Tongue (tissue), 2 donors: Measurements from ENCODE around the gene KRTAP5-2. TPM values are rescaled to one million over a fixed set of nuclear protein-coding genes. Genes with fewer than 3 reads are reported as not detected.
A peak's percentile ranks its signal among the peaks of the same experiment; 100 is the strongest.

Experiments used
- DNase-seq: peaks from one replicate; pipeline ENCODE4 v3.0.0-alpha.2; 2015
- total RNA-seq: library from RNA; depleted of rRNA; stranded (reverse); fragments of >200 nt; gene quantifications from one replicate; pipeline ENCODE4 v1.2.3, GENCODE V29; 2014

The KRTAP5-2 gene
- total RNA-seq, 1 donor from 2014 or later, result not detected

DNA sequence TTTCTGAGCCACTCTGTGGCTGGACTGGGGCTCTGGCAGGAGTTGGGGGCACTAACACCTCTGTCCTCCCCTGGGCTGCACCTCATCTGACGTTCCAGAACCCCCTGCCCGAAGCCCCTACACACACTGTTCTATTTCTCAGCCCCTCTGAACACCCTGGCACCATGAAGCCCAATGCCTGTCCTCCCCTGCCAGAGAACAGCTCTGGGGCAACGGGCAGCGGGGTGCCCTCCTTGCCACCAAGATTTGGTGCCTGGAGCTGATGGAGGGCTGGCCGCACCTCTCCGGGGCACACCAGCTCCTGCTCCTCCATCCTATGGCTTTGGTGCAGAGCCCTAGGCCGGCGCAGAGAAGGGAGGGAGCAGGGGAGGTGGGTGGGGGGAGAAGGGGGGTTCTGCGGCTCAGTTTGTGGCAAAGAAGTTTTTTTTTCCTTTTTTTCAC lies 42.4 kb downstream of the KRTAP5-2 start:
- no peak for DNase-seq

DNA sequence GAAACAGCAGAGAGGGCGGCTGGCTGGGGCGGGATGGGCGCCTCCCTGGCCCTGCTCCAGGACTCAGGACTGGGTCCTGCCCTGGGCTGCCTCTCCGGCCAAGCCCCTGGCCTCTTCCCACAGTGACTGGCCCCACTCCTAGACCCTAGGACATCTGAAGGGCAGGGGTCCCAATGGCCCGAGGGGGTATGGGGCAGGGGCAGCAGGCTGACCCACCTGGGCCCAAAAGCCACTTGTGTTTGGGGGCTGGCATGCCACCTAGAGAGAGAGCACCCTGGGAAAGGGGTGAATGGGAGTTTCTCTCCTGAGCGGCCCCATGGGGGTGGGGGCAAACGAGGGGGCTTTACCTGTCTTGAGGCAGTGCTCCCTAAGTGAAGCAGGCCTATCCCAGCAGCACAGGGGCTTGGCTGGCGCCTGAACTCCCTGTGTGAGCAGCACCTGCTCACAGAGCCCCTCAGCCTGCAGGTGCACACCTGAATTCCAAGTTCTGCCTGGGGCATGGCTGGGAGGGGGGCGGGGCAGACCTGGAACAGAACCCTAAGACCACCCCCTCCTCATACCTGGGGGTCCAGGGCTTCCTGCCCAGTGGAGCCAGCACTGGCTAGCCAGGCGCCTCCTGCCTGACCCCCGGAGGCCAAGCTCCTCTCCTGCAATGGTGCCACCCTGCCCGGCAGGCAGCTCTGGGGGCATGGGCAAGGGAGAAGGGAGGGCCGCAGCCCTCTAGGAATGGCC lies 42.9 kb downstream of the KRTAP5-2 start:
- no peak for DNase-seq

DNA sequence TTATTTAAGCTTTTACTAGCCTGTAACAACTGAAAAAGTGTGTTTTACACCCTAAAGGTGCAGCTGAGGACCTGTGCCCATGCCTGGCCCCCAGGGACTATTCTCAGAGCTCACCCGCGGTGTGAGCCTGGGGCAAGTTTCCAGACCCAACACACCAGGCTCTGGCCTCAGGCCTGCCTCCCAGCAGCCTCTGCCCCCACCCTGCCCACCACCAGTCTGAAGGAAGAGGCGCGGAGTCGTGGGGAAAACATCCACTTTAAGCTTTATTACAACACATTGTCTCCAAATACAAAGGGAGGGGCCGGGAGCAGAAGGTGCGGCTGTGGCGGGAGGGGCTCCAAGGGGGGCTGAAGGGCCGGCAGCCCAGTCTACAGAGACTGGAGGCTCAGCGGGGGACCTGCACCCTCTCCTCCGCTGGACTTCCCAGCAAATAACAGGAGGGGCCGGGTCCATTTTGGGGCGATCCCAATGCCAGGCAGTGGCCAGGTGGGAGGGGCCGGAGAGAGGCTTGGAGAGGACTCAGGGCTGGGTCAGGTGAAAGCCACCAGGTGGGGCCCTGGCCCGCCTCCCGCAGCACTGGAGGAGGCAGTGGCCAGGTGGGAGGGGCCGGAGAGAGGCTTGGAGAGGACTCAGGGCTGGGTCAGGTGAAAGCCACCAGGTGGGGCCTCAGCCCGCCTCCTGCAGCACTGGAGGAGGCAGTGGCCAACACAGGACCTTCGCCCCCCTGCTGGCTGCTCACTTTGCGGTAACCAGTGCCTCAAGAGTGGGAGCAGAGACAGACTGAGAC lies 44.1 kb downstream of the KRTAP5-2 start:
- no peak for DNase-seq

DNA sequence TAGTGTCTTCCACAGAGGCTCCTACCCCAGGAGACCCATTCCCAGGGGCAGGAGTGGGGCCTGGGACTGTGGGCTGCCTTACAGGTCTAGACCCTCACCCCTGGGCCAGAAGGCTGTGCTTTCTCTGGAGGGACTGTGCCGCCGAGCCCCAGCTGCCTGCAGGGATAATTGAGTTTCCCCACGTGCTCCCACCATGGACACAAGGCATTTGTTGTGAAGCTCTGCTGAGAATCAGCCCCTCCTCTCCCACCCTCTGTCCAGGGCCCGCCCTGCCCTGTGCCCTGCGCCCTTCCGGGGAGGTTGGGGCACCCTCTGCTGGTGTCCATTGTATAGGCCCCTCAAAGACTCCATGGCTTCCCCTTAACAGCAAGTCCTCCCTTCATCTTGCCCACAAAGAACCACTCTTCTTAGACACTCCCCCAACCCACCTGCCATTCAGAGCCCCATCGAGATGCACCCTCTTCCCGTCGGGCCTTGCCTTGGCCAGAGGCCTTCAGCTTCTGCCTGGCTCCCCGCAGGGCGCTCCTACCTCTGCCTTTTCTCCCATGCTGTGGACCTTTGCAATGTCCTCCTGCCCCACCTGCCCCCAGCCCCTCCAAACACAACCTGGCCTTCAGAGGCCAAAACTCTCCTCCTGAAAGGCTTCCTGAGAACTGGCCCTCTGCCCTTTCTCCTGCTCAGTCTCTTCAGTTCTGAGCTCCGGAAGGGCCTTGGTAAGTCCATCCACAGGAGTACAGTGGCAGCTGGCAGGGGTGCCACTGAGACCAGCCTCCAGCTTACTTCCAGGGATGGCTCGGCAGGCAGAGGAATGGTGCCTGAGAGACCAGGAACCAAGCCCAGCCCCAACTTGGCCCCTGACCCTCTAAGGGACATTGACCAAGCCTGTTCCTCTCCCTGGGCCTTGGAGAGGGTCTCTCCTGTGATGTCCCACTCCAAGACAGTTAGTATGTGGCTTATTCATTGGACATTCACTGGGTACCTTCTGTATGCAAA lies 48.5 kb downstream of the KRTAP5-2 start:
- peak; percentile 25 for DNase-seq

DNA sequence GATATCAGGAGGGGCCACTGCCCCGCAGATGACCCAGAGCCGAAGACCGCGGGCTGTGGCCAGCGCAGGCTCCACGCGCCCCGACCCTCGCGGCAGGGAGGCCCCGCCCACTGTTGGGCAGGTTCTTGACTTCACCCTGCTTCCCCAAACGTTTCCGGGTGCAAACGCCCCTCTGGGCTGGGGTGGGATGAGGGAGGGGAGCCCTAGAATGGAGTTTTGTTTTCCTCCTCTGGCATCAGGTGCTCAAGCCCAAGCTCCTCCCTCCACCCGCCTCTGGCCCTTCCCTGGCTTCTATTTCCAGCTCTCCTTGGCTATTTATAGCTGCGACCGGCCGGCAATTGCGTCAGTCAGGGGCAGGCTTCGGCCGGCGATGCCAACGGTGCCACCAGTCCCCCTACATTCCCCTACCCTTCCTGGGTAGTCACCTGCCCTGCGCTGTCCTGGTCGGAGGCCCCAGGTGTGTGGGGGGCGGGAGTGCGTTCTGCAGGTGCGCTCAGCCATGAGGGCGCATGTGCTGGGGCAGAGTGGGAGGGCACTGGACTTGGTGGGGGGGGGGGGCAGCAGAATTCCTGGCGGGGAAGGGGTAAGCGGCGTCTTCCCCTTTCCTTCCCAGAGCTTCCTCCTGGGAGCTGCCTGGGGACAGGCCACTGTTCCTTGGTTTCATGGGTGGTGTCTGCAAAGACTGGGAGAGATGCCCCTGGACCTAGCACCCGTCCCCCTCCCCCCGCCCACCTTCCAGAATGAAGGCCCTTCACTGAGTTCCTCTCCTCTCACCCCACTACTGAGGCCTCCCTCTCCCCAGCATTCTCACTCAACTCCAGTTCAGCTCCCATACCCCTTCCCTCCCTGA lies 49.6 kb downstream of the KRTAP5-2 start:
- DNase-seq, result peak; percentile 79

DNA sequence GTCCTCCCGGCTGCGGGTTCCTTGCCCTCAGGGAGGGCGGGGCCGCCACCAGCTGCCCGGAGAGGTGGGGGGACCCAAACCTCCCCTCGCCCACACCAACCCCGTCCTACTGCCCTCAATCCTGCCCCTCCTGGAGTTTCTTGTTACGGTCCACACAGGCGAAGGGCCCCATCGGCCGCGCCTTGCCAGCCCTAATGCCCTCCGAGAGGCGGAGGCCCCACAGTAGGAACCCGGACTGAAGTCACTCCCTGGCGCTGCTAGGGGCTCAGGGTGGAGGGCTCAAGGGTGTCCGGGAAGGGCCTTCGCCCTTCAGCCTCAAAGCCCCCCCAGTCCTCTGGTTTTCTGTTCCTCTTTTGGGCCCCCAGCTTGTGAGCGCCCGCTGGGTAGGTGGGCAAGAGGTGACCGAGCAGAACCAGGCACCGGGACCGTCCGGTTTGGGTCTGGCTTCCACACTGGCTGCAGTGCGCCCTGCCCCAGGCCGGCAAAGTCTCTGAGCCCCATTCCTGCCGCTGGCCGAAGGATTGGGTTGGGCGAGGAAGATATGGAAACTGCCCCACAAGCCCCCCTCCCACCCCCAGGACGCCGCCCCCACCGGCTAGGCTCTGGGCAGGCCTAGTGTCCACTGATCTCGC lies 50.5 kb downstream of the KRTAP5-2 start:
- peak; percentile 60 for DNase-seq

Other genes starting within 250 kb of the KRTAP5-2 start
- 0.41 TPM for gene BRSK2, start 208.4 kb downstream of the KRTAP5-2 start, total RNA-seq
- gene MOB2, start 111.5 kb downstream of the KRTAP5-2 start, total RNA-seq, result 27.1 TPM
- gene DUSP8, start 26.0 kb downstream of the KRTAP5-2 start, total RNA-seq, result 4.5 TPM
- not detected for gene KRTAP5-1, start 13.0 kb downstream of the KRTAP5-2 start, total RNA-seq
- gene KRTAP5-3, start 10.2 kb upstream of the KRTAP5-2 start, total RNA-seq, result not detected
- gene KRTAP5-4, start 23.8 kb upstream of the KRTAP5-2 start, total RNA-seq, result not detected
- gene KRTAP5-5, start 31.5 kb upstream of the KRTAP5-2 start, total RNA-seq, result not detected
- not detected for gene KRTAP5-6, start 98.9 kb upstream of the KRTAP5-2 start, total RNA-seq
- 0.31 TPM for gene IFITM10, start 152.3 kb upstream of the KRTAP5-2 start, total RNA-seq
- gene CTSD, start 165.6 kb upstream of the KRTAP5-2 start, total RNA-seq, result 134 TPM
- 16.2 TPM for gene SYT8, start 236.7 kb upstream of the KRTAP5-2 start, total RNA-seq
- gene TNNI2, start 240.7 kb upstream of the KRTAP5-2 start, total RNA-seq, result 3,551 TPM